ENCODE data around the gene BPGM. TPM values are rescaled to one million over a fixed set of nuclear protein-coding genes. Genes with fewer than 3 reads are reported as not detected.

The BPGM gene
- total and polyA plus RNA-seq, 2 donors (not counting 1 experiment from before 2014, with no cell fraction given): 7.0 to 9.7 TPM

GRCh38 chr7:134709197-134709596 is 62.5 kb downstream of the BPGM start:
- H3K27ac Mint-ChIP-seq: no peak overlapping the region
- H3K27me3 Mint-ChIP-seq: peaks cover 24% of the 10 kb centered on the region
- intact Hi-C loops (cut with micrococcal nuclease): no loop called here
- no peaks in the 10 kb centered on the region for H3K4me1 Mint-ChIP-seq
- no peaks in the 10 kb centered on the region for H4K20me1 ChIP-seq (ENCODE audit: control insufficient read depth, insufficient read depth, low read length, poor library complexity, severe bottlenecking)
- H3K36me3 ChIP-seq (replicated peaks in 1 of 2; ENCODE audit: control extremely low read depth in 1 of 2, control insufficient read depth in 1 of 2, extremely low read depth in 1 of 2, insufficient read depth in 2 of 2, low read length in 1 of 2): no peaks in the 10 kb centered on the region
- H2AFZ ChIP-seq (ENCODE audit: insufficient read depth, low read depth, low read length, poor library complexity, severe bottlenecking): no peak overlapping the region
- no peak for TF ChIP-seq EZH2 (IDR thresholded peaks at IDR 0.05; ENCODE audit: borderline replicate concordance, insufficient read depth, low read depth, low read length, poor library complexity, severe bottlenecking)
- TF ChIP-seq CTCF (IDR thresholded peaks at IDR 0.05): no peak
- no peaks in the 10 kb centered on the region for H3K4me1 ChIP-seq (ENCODE audit: control insufficient read depth in 2 of 2, insufficient read depth in 2 of 2, low read length in 2 of 2)
- H3K9me3 ChIP-seq (ENCODE audit: control extremely low read depth in 1 of 3, control insufficient read depth in 2 of 3, insufficient read depth in 1 of 3, low read length in 2 of 3): no peaks in the 10 kb centered on the region
- H3K9me3 Mint-ChIP-seq (ENCODE audit: insufficient read depth): no peaks in the 10 kb centered on the region
- peaks cover 0 to 3% (median under 1%) of the 10 kb centered on the region in 4 experiments for H3K27me3 ChIP-seq (replicated peaks in 1 of 4; ENCODE audit: control extremely low read depth in 1 of 4, control insufficient read depth in 3 of 4, insufficient read depth in 4 of 4, low read length in 3 of 4)
- H3K9ac ChIP-seq (ENCODE audit: low read length): no peak overlapping the region
- ATAC-seq (ENCODE audit: low read depth): no peak
- ChIA-PET POLR2A (no interaction called here), CTCF (no interaction called here)
- H3K79me2 ChIP-seq (ENCODE audit: control insufficient read depth, insufficient read depth, low read length): no peaks in the 10 kb centered on the region
- no CpG with 5 or more reads among the region's 2 CpGs for WGBS (ENCODE audit: insufficient coverage)
- H3K4me2 ChIP-seq (replicated peaks; ENCODE audit: low read depth, low read length, poor library complexity, severe bottlenecking): no peak overlapping the region
- no peak overlapping the region for H3K27ac ChIP-seq (ENCODE audit: low read length in 2 of 2)
- H3K4me3 ChIP-seq (ENCODE audit: control extremely low read depth in 1 of 5, extremely low read depth in 1 of 5, insufficient read depth in 1 of 5, low read depth in 2 of 5, low read length in 4 of 5): no peak overlapping the region
- H3K4me3 Mint-ChIP-seq: no peak overlapping the region
- no peak for DNase-seq

- no peak overlapping the region for H3K4me3 Mint-ChIP-seq
- no peaks in the 10 kb centered on the region for H4K20me1 ChIP-seq (ENCODE audit: control insufficient read depth, insufficient read depth, low read length, poor library complexity, severe bottlenecking)
- intact Hi-C loops (cut with micrococcal nuclease): no loop called here
- H2AFZ ChIP-seq (ENCODE audit: insufficient read depth, low read depth, low read length, poor library complexity, severe bottlenecking): no peak overlapping the region
- 81% methylated on average over 5 of the region's 8 CpGs for WGBS (ENCODE audit: insufficient coverage)
- DNase-seq (no peak), ATAC-seq (ENCODE audit: low read depth) (no peak)
- no peak overlapping the region for H3K4me2 ChIP-seq (replicated peaks; ENCODE audit: low read depth, low read length, poor library complexity, severe bottlenecking)
- H3K9me3 Mint-ChIP-seq (ENCODE audit: insufficient read depth): no peaks in the 10 kb centered on the region
- peaks cover 0 to 4% (median 1%) of the 10 kb centered on the region in 4 experiments for H3K27me3 ChIP-seq (replicated peaks in 1 of 4; ENCODE audit: control extremely low read depth in 1 of 4, control insufficient read depth in 3 of 4, insufficient read depth in 4 of 4, low read length in 3 of 4)
- H3K27me3 Mint-ChIP-seq: peaks cover 24% of the 10 kb centered on the region
- H3K36me3 ChIP-seq (replicated peaks in 1 of 2; ENCODE audit: control extremely low read depth in 1 of 2, control insufficient read depth in 1 of 2, extremely low read depth in 1 of 2, insufficient read depth in 2 of 2, low read length in 1 of 2): no peaks in the 10 kb centered on the region
- H3K4me3 ChIP-seq (ENCODE audit: control extremely low read depth in 1 of 5, extremely low read depth in 1 of 5, insufficient read depth in 1 of 5, low read depth in 2 of 5, low read length in 4 of 5): no peak overlapping the region
- POLR2A ChIA-PET: no interaction called here
- H3K27ac Mint-ChIP-seq: no peak overlapping the region
- TF ChIP-seq CTCF (IDR thresholded peaks at IDR 0.05) (no peak), EZH2 (IDR thresholded peaks at IDR 0.05; ENCODE audit: borderline replicate concordance, insufficient read depth, low read depth, low read length, poor library complexity, severe bottlenecking) (no peak)
- no peaks in the 10 kb centered on the region for H3K4me1 ChIP-seq (ENCODE audit: control insufficient read depth in 2 of 2, insufficient read depth in 2 of 2, low read length in 2 of 2)
- CTCF ChIA-PET: no interaction called here
- H3K79me2 ChIP-seq (ENCODE audit: control insufficient read depth, insufficient read depth, low read length): no peaks in the 10 kb centered on the region
- no peaks in the 10 kb centered on the region for H3K9me3 ChIP-seq (ENCODE audit: control extremely low read depth in 1 of 3, control insufficient read depth in 2 of 3, insufficient read depth in 1 of 3, low read length in 2 of 3)
- H3K27ac ChIP-seq (ENCODE audit: low read length in 2 of 2): no peak overlapping the region
- no peaks in the 10 kb centered on the region for H3K4me1 Mint-ChIP-seq
- no peak overlapping the region for H3K9ac ChIP-seq (ENCODE audit: low read length)
These were observed 63.8 kb downstream of the BPGM start for GRCh38 chr7:134710511-134710853.
